GM19025 (cell line): ENCODE results near the gene RPRD1B.

Source experiments
- ATAC-seq: cut with Tn5 transposase; IDR thresholded peaks from one replicate; pipeline ENCODE4 v1.9.1; 2021; ENCODE audit warnings: mild to moderate bottlenecking, low read depth, moderate library complexity; ENCODE audit not compliant: unreplicated experiment

RPRD1B gene

GRCh38 chr20:38033330-38034107, at the start of gene RPRD1B, which contains the start of gene TTI1:
TSS of gene RPRD1B (plus strand) at chr20:38033746. CDS start at chr20:38033948, 202 bp downstream.
TSS of gene TTI1 (minus strand) at chr20:38033456. CDS start at chr20:38013816, 19,640 bp downstream.
- peak; percentile 82 for ATAC-seq

- ATAC-seq: no peak
Observed at GRCh38 chr20:37984018-37984785, 49.3 kb upstream of the RPRD1B start.

DNA sequence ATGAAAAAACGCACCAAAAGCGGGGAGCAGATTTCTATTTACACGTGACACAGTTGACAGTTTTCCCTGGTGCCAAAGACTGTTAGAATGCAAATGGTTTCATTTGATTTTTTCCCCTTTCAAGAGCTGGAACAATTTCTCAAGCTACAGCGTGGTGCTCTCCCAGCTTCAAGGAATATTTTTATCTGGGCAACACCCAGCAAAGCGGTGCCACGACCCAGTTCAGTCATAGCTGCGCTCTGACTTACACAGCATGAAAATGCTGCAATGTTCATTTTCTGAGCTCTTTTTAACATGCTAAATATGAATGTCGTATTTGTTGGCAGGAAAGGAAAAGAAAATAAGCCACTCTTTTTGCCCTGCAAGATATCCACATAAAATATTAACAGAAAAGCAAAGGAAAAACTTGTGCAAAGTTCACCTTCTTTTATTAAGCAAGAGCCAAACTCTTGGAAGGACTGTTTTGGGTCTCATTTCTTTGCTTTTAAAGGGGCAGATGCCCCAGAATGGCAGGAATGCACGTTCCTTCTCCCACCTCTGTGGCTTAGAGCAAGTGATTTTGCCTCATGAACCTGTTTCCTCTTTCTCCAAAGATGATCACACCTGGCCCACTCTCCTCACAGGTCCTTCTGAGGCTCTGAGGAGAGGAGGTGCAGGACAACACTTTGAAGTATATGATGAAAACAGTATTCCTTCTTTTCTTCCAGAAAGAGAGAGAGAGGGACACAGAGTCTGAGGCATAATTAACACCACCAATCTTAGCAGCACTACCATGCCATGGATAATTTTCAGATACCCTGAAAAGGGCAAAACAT, 47.3 kb upstream of the RPRD1B start:
- ATAC-seq: no peak

- no peak for ATAC-seq
Observed at GRCh38 chr20:37986873-37987601, 46.5 kb upstream of the RPRD1B start.

DNA sequence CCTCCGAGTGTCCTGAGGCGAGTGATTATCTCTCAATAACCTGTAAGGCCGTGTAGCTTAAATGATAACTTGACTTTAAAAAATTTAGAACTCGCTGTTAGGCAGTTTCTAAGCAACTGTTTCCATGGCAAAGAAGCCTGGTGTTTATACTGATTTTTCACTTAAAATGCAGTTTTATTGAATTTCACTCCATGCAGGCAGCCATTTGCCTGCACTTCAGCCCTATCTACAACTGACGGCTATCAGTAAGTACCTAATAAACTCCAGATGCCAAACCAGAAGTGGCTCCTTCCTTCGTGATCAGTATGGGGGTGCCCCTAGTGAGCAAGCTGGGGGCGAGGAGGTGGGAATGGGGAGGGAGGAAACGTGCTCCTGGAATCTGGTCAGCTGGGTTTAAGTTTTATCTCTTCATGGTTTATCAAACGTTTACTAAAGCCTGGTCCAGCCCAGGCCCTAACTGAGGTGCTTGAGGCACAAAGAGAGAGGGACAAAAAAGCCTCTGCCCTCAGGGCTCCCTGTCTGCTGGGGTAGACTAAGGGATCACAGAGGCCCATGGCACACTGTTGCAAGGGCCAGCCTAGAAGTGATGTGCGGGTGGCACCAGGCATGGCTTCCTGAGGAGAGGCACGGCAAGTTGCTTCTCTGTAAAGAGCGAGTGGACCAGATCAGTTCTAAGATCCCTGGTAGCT, 45.8 kb upstream of the RPRD1B start:
- ATAC-seq: no peak

DNA sequence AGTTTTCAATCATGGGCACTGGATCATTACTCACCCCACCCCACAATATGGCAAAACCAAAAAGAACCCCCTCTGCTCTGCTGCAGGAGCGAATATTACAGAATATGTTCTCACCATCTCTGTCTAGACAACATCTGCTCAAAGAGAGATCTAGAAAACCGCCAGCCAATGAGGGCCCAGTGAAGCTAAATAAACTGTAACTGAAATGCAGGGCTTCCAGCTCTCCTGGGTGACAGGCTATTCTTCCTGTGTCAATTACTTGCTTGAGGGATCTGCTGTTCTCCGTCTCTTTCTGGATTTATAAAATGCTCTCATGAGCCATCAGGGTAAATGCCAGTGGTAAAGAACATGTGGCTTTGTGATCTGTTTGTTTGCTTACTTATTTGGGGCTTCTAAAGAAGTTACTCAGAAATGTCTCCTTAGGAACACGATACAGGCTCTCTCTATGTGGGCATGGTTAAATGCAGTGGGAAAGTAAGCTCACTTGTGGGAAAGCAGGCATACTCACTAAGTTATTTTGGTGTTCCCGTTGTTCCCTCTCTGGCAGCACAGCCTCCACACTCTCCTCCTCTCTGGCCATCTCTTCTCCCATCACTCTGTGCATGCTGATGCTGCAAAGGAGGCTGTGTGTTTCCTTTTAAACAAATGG, 45.1 kb upstream of the RPRD1B start:
- no peak for ATAC-seq

DNA sequence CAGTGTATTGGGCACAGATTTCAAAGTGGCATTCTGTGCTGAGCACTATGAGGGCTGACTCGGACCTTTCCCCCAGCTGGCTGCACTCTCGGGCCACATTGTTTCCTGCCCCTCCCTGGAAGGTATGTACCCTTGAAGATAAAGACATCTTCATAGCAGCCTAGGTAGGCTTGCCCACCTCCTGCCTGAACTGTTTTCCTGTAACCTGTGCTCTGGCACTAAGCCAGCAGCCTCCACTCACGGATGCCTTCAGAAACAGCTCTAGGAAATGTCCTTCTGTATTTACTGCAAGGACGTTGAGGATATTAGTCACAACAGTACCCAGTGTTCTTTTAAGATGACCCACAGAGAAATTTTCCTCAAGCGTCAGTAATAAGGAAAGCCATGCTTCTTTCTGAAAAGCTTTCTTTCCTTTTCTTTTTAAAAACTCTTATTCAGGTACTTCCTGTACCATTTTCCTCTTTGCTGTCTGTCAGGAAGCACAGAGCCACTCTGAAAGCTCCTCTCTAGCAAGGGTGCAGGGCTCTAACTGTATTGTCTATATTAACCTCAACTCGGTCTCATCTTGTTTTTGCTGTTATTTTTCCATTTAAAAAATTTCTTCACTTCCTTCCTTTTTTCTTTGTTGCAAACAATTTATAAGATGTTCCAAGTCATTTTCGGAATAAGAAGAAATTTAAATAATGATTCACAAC, 43.8 kb upstream of the RPRD1B start:
- no peak for ATAC-seq

- ATAC-seq: peak; percentile 88
Observed at GRCh38 chr20:37990571-37991151, 42.9 kb upstream of the RPRD1B start.

- no peak for ATAC-seq
Observed at GRCh38 chr20:37991157-37991866, 42.2 kb upstream of the RPRD1B start.

GRCh38 chr20:37991908-37992307, 41.6 kb upstream of the RPRD1B start:
- no peak for ATAC-seq

GRCh38 chr20:37992802-37993409, 40.6 kb upstream of the RPRD1B start:
- no peak for ATAC-seq

GRCh38 chr20:37994512-37994911, 39.0 kb upstream of the RPRD1B start:
- no peak for ATAC-seq

DNA sequence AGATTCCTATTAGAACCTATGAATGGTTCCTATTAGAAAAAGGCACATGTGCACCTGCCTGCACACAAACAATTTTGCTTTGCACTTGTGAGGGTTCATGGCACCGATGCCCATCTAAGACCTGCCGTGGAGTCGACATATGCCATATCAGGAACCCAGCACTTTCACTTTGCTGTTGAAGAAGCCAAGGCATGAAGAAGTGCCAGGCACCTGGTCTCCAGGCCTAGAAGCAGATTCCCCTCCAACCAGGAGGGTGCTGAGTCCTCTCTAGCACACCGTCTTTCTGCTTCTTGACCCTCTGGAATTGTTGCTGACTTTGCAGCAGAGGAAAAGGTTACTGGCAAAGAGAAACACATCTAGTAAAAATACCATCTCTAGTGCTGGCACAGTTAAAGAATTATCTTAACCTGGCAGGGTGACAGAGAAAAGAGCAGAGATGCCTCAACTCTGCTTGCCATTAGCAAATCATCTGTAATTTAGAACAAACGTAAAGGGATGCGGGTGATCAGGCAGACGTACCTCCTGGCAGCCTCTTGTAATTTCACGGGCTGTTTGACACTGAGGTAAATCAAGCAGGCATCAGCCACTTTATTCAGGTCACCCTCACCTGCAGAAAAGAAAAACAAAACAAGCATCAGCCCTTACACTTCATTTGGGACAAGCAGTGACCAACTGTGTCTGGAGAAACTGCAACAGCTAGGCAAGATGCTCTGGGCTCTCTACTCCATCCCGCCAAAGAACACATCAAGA, 37.5 kb upstream of the RPRD1B start:
- no peak for ATAC-seq

GRCh38 chr20:37997516-37997915, 36.0 kb upstream of the RPRD1B start:
- no peak for ATAC-seq

DNA sequence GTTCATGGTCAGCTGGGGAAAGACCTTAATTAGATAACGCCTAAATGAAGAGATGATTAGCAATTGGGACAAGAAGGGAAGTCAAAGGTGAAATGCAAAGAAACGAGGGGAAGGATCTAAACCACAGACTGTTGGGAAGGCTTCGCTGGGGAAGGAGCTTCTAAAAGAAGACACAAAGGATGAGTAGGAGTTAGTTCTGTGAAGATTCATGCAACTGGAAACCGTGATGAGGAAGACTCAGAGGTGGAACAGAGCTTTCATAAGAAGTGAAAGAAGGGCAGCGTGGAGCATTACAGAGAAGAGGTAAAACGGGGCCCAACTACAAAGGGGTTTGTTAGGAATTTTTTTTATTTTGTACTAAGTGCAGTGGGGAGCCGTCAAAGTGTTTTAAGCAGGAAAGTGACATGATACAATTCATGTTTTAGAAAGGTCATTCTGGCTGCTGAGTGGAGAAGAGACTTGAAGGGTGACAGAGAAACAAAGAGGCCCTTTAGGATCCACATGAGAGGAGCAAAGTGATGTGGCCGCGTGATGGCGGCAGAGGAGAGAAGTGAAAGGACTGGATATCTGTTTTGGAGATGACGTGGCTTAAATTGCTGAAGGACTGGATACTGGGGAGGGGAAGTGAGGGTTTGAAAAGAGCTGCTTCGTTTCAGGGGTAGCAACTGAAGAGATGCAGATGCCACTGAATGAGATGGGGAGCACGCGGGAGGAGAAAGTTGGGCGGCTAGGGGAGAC, 33.9 kb upstream of the RPRD1B start:
- ATAC-seq: no peak

GRCh38 chr20:38000293-38000692, 33.3 kb upstream of the RPRD1B start:
- no peak for ATAC-seq
